Transverse colon (tissue), 3 donors: ENCODE data around the gene HAGHL.

Source experiments
- CTCF ChIP-seq, 5 experiments: fragments of 200-600 bp in 3 of 5; fragments of 450-650 bp in 2 of 5; sonication (generic) in 3 of 5; IDR thresholded peaks; 1 replicate in 2 of 5; 2 replicates in 3 of 5; pipeline ENCODE4 v1.5.1; 2016 to 2017; ENCODE audit warnings: antibody characterized with exemption in 5 of 5, inconsistent platforms in 3 of 5, mild to moderate bottlenecking in 2 of 5, moderate library complexity in 1 of 5
- POLR2A ChIP-seq: fragments of 450-650 bp; IDR thresholded peaks from one replicate; pipeline ENCODE4 v1.6.1; 2016; ENCODE audit warnings: antibody characterized with exemption, mild to moderate bottlenecking, moderate library complexity

GRCh38 chr16:716200-716568 is 10.7 kb upstream of the HAGHL start:
- TF ChIP-seq CTCF (IDR thresholded peaks at IDR 0.05) (no peak), POLR2A (no peak)
